ENCODE results near the gene ITM2C.

DNA sequence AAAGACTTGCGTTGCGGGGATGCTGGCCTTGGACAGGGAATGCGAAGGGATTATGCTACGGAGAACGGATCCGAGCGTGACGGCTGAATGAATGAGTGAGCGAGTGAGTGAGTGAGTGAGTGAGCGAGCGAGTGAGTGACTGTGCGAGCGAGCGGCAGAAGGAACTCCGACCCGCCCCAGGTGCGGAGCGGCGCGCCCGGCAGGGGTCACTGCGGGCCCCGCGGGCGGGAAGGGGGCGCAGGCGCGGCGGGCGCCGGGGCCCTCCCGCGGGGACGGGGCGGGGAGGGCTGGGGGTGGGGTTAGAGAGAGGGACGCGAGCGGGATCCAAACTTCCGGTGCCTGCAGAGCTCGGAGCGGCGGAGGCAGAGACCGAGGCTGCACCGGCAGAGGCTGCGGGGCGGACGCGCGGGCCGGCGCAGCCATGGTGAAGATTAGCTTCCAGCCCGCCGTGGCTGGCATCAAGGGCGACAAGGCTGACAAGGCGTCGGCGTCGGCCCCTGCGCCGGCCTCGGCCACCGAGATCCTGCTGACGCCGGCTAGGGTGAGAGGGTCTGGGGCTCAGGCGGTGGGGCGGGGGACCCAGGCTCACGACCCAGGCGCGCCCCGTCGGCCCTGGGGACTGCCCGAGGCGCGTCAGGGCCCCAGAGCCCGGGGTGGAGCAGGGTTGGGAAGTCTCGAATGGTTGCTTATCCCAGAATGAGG lies at the start of gene ITM2C:
- TF ChIP-seq HDAC2 (IDR thresholded peaks at IDR 0.05; ENCODE audit: borderline replicate concordance in 1 of 2, low read depth in 2 of 2, low read length in 2 of 2): 0 out of 4 replicates have a peak, but pooled peaks of 1 of the 2 experiments have one; percentile 67
- peak; percentile 48 for TF ChIP-seq TAF7 (optimal IDR thresholded peaks at IDR 0.05; ENCODE audit: borderline replicate concordance, low read depth, low read length)
- no peak for TF ChIP-seq EZH2 (IDR thresholded peaks at IDR 0.05; ENCODE audit: low read depth, low read length, severe bottlenecking)
- no peak for TF ChIP-seq KDM1A (IDR thresholded peaks at IDR 0.05; ENCODE audit: borderline replicate concordance, low read length)
- TF ChIP-seq TCF12 (IDR thresholded peaks at IDR 0.05; ENCODE audit: low read depth, low read length): no peak
- peak in 1 of 3 experiments; percentile 34; a peak in 2 of 4 replicates for TF ChIP-seq CTCF (IDR thresholded peaks at IDR 0.05; ENCODE audit: control extremely low read depth in 1 of 3, insufficient read depth in 1 of 3, low read depth in 1 of 3, low read length in 3 of 3)
- TF ChIP-seq POLR2A (IDR thresholded peaks at IDR 0.05; ENCODE audit: control extremely low read depth in 1 of 2, low read depth in 2 of 2, low read length in 2 of 2): peak in 1 of 2 experiments; percentile 80; a peak in 2 of 3 replicates
- TF ChIP-seq RAD21 (IDR thresholded peaks at IDR 0.05 in 1 of 2, conservative IDR thresholded peaks at IDR 0.05 in 1 of 2; ENCODE audit: low read depth in 2 of 2, low read length in 2 of 2): no peak; a peak in 1 of 4 replicates
- no peak; the same call in 1 of the 2 replicates for TF ChIP-seq POLR2AphosphoS5 (IDR thresholded peaks at IDR 0.05; ENCODE audit: low read depth, low read length)
- no peak for TF ChIP-seq GABPA (IDR thresholded peaks at IDR 0.05; ENCODE audit: borderline replicate concordance, insufficient read depth, low read length)
- TF ChIP-seq, protein P1, sequence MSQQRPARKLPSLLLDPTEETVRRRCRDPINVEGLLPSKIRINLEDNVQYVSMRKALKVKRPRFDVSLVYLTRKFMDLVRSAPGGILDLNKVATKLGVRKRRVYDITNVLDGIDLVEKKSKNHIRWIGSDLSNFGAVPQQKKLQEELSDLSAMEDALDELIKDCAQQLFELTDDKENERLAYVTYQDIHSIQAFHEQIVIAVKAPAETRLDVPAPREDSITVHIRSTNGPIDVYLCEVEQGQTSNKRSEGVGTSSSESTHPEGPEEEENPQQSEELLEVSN (IDR thresholded peaks at IDR 0.05): no peak
- TF ChIP-seq TEAD4 (IDR thresholded peaks at IDR 0.05; ENCODE audit: low read depth, low read length): no peak
